Peyer's patch (tissue), 4 donors: Measurements from ENCODE around the gene FANCE.

ENCODE experiments used
- POLR2A ChIP-seq, 2 donors: fragments of 450-650 bp; IDR thresholded peaks; one replicate each; pipeline ENCODE4 v1.5.1; 2017; ENCODE audit warnings: antibody characterized with exemption in 2 of 2, mild to moderate bottlenecking in 2 of 2, moderate library complexity in 2 of 2
- TF ChIP-seq, protein P1 (sequence below), 6 experiments: fragments of 450-650 bp in 4 of 6; fragments of 200-600 bp in 2 of 6; sonication (generic) in 1 of 6; IDR thresholded peaks; one replicate each; pipeline ENCODE4 v1.5.1; 2017 to 2019; ENCODE audit warnings: antibody characterized with exemption in 6 of 6, mild to moderate bottlenecking in 3 of 6, moderate library complexity in 1 of 6

DNA sequence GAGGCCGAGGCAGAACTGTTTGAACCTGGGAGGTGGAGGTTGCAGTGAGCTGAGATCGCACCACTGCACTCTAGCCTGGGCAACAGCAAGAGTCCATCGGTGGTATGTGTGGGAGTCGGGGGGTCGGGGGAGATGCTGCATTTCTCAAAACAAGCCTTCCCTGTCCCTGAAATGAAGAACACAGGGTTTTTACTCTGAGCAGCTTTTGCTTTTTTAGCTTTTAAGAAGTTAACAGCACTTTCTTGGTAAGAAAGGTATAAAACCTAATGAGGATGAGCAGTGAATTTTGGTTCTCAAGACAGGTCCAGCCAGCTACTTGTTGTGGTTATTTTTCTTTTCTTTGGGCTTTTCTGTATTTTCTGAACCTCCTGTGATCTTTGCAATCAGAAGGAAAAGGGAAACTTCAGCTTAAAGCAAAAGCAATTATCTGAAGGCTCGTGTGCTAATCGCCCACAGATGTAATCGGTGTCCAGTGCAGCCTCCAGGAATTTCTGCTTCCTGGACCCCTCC, 19.8 kb downstream of the FANCE start:
- TF ChIP-seq, protein P1, sequence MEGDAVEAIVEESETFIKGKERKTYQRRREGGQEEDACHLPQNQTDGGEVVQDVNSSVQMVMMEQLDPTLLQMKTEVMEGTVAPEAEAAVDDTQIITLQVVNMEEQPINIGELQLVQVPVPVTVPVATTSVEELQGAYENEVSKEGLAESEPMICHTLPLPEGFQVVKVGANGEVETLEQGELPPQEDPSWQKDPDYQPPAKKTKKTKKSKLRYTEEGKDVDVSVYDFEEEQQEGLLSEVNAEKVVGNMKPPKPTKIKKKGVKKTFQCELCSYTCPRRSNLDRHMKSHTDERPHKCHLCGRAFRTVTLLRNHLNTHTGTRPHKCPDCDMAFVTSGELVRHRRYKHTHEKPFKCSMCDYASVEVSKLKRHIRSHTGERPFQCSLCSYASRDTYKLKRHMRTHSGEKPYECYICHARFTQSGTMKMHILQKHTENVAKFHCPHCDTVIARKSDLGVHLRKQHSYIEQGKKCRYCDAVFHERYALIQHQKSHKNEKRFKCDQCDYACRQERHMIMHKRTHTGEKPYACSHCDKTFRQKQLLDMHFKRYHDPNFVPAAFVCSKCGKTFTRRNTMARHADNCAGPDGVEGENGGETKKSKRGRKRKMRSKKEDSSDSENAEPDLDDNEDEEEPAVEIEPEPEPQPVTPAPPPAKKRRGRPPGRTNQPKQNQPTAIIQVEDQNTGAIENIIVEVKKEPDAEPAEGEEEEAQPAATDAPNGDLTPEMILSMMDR (IDR thresholded peaks at IDR 0.05), result no peak
- TF ChIP-seq POLR2A (IDR thresholded peaks at IDR 0.05), result no peak
